Neural cell (in vitro differentiated cells): Measurements from ENCODE around the gene MLC1. TPM values are rescaled to one million over a fixed set of nuclear protein-coding genes. Genes with fewer than 3 reads are reported as not detected.

Experiments used
- H2AFZ ChIP-seq: fragments of 200-600, 300-800 bp; sonication (generic), shearing (Covaris generic); 2 replicates; pipeline ENCODE4 v1.6.0; 2014; ENCODE audit warnings: low read depth, mild to moderate bottlenecking, antibody characterized with exemption, low read length, moderate library complexity
- H3F3A ChIP-seq: fragments of 200-600 bp; shearing (Covaris generic); 2 replicates; pipeline ENCODE4 v1.6.1; 2016; ENCODE audit warnings: mild to moderate bottlenecking, moderate library complexity, mixed read lengths, antibody characterized with exemption, low read length; ENCODE audit not compliant: insufficient read depth, poor library complexity, severe bottlenecking
- H3K27ac ChIP-seq: fragments of 200-600, 300-800 bp; sonication (generic), shearing (Covaris generic); 2 replicates; pipeline ENCODE4 v1.5.1; 2014; ENCODE audit warnings: mild to moderate bottlenecking, low read length, moderate library complexity
- H3K27me3 ChIP-seq: fragments of 300-800, 200-600 bp; sonication (generic), shearing (Covaris generic); 2 replicates; pipeline ENCODE4 v1.6.0; 2014; ENCODE audit warnings: mild to moderate bottlenecking, low read depth, low read length, moderate library complexity; ENCODE audit not compliant: insufficient read depth
- H3K36me3 ChIP-seq: fragments of 300-800, 200-600 bp; sonication (generic), shearing (Covaris generic); 2 replicates; pipeline ENCODE4 v1.5.1; 2014; ENCODE audit warnings: mild to moderate bottlenecking, antibody characterized with exemption, low read length, moderate library complexity; ENCODE audit not compliant: insufficient read depth
- H3K4me2 ChIP-seq: fragments of 300-800, 200-600 bp; sonication (generic), shearing (Covaris generic); 2 replicates; pipeline ENCODE4 v1.6.0; 2014; ENCODE audit warnings: mild to moderate bottlenecking, low read length
- H3K4me3 ChIP-seq: fragments of 300-800, 200-600 bp; sonication (generic), shearing (Covaris generic); 2 replicates; pipeline ENCODE4 v1.5.1; 2014; ENCODE audit warnings: mild to moderate bottlenecking, low read length, moderate library complexity
- H3K79me2 ChIP-seq: fragments of 200-600 bp; shearing (Covaris generic); replicated peaks from 2 replicates; pipeline ENCODE4 v1.6.0; 2014; ENCODE audit warnings: mild to moderate bottlenecking, low read length, moderate library complexity; ENCODE audit not compliant: insufficient read depth
- H3K9ac ChIP-seq: fragments of 300-800, 200-600 bp; sonication (generic), shearing (Covaris generic); 2 replicates; pipeline ENCODE4 v1.6.1; 2016; ENCODE audit warnings: mild to moderate bottlenecking, low read length, mixed read lengths
- H3K9me2 ChIP-seq: fragments of 200-600 bp; shearing (Covaris generic); 2 replicates; pipeline ENCODE4 v1.6.1; 2016; ENCODE audit warnings: mild to moderate bottlenecking, low read length, mixed read lengths; ENCODE audit not compliant: insufficient read depth
- H3K9me3 ChIP-seq: fragments of 200-600, 300-800 bp; sonication (generic), shearing (Covaris generic); 2 replicates; pipeline ENCODE4 v1.6.1; 2016; ENCODE audit warnings: mild to moderate bottlenecking, mixed run types, low read length, moderate library complexity, mixed read lengths
- H4K20me1 ChIP-seq: fragments of 200-600 bp; shearing (Covaris generic); 2 replicates; pipeline ENCODE4 v1.6.1; 2016; ENCODE audit warnings: mild to moderate bottlenecking, mixed run types; ENCODE audit not compliant: insufficient read depth
- EP300 ChIP-seq: fragments of 450-650 bp; conservative IDR thresholded peaks from 2 replicates; pipeline ENCODE4 v1.6.1; 2014; ENCODE audit warnings: antibody characterized with exemption, mild to moderate bottlenecking, moderate library complexity; ENCODE audit not compliant: poor library complexity, severe bottlenecking
- EZH2 ChIP-seq: fragments of 200-600, 300-800 bp; shearing (Covaris generic), sonication (generic); IDR thresholded peaks from 2 replicates; pipeline ENCODE4 v1.6.1; 2014; ENCODE audit warnings: antibody characterized with exemption, low read length, borderline replicate concordance, mild to moderate bottlenecking; ENCODE audit not compliant: insufficient read depth, poor library complexity, severe bottlenecking
- MXI1 ChIP-seq: fragments of 450-650 bp; conservative IDR thresholded peaks from 2 replicates; pipeline ENCODE4 v1.6.1; 2014; ENCODE audit warnings: antibody characterized with exemption, mild to moderate bottlenecking; ENCODE audit not compliant: poor library complexity, severe bottlenecking
- POLR2AphosphoS5 ChIP-seq: IDR thresholded peaks from 2 replicates; pipeline ENCODE4 v1.6.1; 2012
- RAD21 ChIP-seq: fragments of 450-650 bp; conservative IDR thresholded peaks from 2 replicates; pipeline ENCODE4 v1.6.1; 2014; ENCODE audit warnings: antibody characterized with exemption, mild to moderate bottlenecking, moderate library complexity
- SMC3 ChIP-seq: fragments of 450-650 bp; conservative IDR thresholded peaks from 2 replicates; pipeline ENCODE4 v1.6.1; 2014; ENCODE audit warnings: antibody characterized with exemption, mild to moderate bottlenecking, moderate library complexity; ENCODE audit not compliant: poor library complexity
- TAF1 ChIP-seq: IDR thresholded peaks from 2 replicates; pipeline ENCODE4 v1.6.1; 2012; ENCODE audit warnings: low read depth
- polyA plus RNA-seq: library from polyadenylated mRNA; depleted of rRNA; stranded (reverse); fragments of >200 nt; gene quantifications from 2 replicates; pipeline ENCODE4 v1.2.3, GENCODE V29; 2014
- TF ChIP-seq, protein P1 (sequence below): fragments of 450-650 bp; IDR thresholded peaks from 2 replicates; pipeline ENCODE4 v1.5.1; 2014; ENCODE audit warnings: antibody characterized with exemption, mild to moderate bottlenecking, moderate library complexity; ENCODE audit not compliant: poor library complexity, severe bottlenecking
- TF ChIP-seq, protein P2 (sequence below): IDR thresholded peaks from 2 replicates; pipeline ENCODE4 v1.6.1; 2012; ENCODE audit warnings: borderline replicate concordance

The MLC1 gene
- polyA plus RNA-seq, 1 donor from 2014 or later = not detected

DNA sequence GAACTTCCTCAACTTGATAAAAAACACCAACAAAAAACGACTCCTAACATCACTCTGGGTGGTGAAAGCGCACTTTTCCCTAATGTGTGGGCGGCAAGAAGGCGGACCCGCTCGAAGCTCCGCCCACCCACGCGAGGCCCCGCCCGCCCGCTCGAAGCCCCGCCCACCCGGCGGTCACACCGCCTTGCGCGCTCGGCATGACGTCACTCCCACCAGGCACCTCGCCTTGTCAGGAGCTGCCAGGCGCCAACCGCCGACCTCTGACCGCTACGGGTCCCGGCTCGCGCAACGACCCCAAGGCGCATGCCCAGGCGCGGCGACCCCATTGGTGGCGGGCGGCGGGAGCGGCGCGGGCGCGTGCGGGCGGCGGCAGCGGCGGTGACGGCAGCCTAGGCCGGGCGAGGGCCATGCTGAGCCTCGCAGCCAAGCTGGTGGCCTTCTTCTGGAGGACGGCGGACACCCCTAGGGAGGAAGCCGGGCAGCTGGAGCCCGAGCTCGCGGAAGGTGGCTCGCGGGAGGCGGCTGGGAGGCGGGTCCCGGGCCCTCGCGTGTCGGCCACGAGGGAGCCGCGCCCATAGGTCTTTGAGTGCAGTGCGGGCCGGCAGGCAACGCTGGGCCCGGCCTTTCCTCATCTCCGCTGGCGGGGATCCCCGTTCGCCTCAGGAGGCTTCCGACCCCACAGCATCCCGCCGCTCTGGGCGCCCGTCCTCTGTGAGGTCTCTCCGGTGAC lies 4.6 kb upstream of the MLC1 start, which contains the start of gene MOV10L1:
MOV10L1 (plus strand) TSS at position 325 of the 730 bp plus-strand sequence; CDS start at position 408, 83 bp downstream.
- Histone ChIP-seq H3F3A (no peaks in the 10 kb centered on the region), H3K4me3 (no peak within 1 kb of the TSS), H4K20me1 (no peaks in the 10 kb centered on the region), H3K36me3 (no peaks in the 10 kb centered on the region), H3K4me2 (no peak within 1 kb of the TSS), H3K9me2 (no peaks in the 10 kb centered on the region), H2AFZ (no peak within 1 kb of the TSS), H3K27me3 (no peaks in the 10 kb centered on the region), H3K9me3 (no peaks in the 10 kb centered on the region), H3K27ac (no peak within 1 kb of the TSS), H3K9ac (no peak within 1 kb of the TSS), H3K79me2 (no peaks in the 10 kb centered on the region)
- TF ChIP-seq, protein P1, sequence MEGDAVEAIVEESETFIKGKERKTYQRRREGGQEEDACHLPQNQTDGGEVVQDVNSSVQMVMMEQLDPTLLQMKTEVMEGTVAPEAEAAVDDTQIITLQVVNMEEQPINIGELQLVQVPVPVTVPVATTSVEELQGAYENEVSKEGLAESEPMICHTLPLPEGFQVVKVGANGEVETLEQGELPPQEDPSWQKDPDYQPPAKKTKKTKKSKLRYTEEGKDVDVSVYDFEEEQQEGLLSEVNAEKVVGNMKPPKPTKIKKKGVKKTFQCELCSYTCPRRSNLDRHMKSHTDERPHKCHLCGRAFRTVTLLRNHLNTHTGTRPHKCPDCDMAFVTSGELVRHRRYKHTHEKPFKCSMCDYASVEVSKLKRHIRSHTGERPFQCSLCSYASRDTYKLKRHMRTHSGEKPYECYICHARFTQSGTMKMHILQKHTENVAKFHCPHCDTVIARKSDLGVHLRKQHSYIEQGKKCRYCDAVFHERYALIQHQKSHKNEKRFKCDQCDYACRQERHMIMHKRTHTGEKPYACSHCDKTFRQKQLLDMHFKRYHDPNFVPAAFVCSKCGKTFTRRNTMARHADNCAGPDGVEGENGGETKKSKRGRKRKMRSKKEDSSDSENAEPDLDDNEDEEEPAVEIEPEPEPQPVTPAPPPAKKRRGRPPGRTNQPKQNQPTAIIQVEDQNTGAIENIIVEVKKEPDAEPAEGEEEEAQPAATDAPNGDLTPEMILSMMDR = no peak
- TF ChIP-seq MXI1 (no peak), EP300 (no peak), SMC3 (no peak), RAD21 (no peak), TAF1 (no peak), POLR2AphosphoS5 (no peak), EZH2 (no peak)
- TF ChIP-seq, protein P2, sequence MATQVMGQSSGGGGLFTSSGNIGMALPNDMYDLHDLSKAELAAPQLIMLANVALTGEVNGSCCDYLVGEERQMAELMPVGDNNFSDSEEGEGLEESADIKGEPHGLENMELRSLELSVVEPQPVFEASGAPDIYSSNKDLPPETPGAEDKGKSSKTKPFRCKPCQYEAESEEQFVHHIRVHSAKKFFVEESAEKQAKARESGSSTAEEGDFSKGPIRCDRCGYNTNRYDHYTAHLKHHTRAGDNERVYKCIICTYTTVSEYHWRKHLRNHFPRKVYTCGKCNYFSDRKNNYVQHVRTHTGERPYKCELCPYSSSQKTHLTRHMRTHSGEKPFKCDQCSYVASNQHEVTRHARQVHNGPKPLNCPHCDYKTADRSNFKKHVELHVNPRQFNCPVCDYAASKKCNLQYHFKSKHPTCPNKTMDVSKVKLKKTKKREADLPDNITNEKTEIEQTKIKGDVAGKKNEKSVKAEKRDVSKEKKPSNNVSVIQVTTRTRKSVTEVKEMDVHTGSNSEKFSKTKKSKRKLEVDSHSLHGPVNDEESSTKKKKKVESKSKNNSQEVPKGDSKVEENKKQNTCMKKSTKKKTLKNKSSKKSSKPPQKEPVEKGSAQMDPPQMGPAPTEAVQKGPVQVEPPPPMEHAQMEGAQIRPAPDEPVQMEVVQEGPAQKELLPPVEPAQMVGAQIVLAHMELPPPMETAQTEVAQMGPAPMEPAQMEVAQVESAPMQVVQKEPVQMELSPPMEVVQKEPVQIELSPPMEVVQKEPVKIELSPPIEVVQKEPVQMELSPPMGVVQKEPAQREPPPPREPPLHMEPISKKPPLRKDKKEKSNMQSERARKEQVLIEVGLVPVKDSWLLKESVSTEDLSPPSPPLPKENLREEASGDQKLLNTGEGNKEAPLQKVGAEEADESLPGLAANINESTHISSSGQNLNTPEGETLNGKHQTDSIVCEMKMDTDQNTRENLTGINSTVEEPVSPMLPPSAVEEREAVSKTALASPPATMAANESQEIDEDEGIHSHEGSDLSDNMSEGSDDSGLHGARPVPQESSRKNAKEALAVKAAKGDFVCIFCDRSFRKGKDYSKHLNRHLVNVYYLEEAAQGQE = no peak

DNA sequence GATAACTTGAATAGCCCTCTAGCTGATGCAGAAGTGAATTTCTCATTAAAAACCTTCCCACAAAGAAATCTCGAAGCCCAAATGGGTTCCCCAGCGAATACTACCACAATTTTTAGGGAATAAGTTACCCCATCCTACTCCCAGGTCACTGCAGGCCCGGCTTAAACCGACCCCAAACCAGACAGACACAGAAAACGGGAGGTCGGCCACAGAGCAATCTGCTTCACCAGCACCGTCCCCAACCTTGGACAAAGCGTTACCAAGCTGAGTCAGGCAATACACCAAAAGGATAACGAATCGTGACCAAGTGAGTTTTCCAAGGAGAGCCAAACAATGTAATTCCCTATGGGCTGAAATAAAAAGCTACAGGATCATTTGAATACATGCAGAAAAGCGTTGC lies 4.0 kb upstream of the MLC1 start:
- H3K4me2 ChIP-seq = no peak overlapping the region
- no peak overlapping the region for H3K27ac ChIP-seq
- H3K9me2 ChIP-seq = no peaks in the 10 kb centered on the region
- no peak overlapping the region for H3K4me3 ChIP-seq
- no peak overlapping the region for H2AFZ ChIP-seq
- H3K9me3 ChIP-seq = no peaks in the 10 kb centered on the region
- no peak for TF ChIP-seq SMC3
- no peak for TF ChIP-seq POLR2AphosphoS5
- TF ChIP-seq, protein P1 = no peak
- no peak for TF ChIP-seq MXI1
- TF ChIP-seq EP300 = no peak
- TF ChIP-seq, protein P2 = no peak
- no peak for TF ChIP-seq RAD21
- TF ChIP-seq EZH2 = no peak
- TF ChIP-seq TAF1 = no peak
- H4K20me1 ChIP-seq = no peaks in the 10 kb centered on the region
- no peaks in the 10 kb centered on the region for H3F3A ChIP-seq
- H3K36me3 ChIP-seq = no peaks in the 10 kb centered on the region
- H3K27me3 ChIP-seq = no peaks in the 10 kb centered on the region
- H3K9ac ChIP-seq = no peak overlapping the region
- H3K79me2 ChIP-seq = no peaks in the 10 kb centered on the region
